Stimulated activated CD4-positive, alpha-beta T cell treated with anti-CD3 and anti-CD28 coated beads, Interleukin-1b, Interleukin-23, amount 100 ng/mL, for 24 hours (primary cell): ENCODE data around the gene OXNAD1.

Experiments used
- DNase-seq, 4 experiments: peaks; one replicate each; pipeline ENCODE4 v3.0.0-alpha.2; 2020; ENCODE audit warnings: low read depth in 4 of 4, low spot score in 1 of 4

Gene OXNAD1

GRCh38 chr3:16352428-16352827 is 87.4 kb downstream of the OXNAD1 start:
- no peak for DNase-seq

- DNase-seq = no peak
Observed at GRCh38 chr3:16354291-16354690, 89.3 kb downstream of the OXNAD1 start.
